ENCODE measurements around the gene TP53.

The TP53 gene

GRCh38 chr17:7706631-7707354 is 19.5 kb upstream of the TP53 start:
- DNase-seq = no peak

- no peak for DNase-seq
These were observed 18.3 kb upstream of the TP53 start for GRCh38 chr17:7705269-7706255.

GRCh38 chr17:7704601-7705268 is 17.4 kb upstream of the TP53 start, which contains the start of gene EFNB3:
EFNB3 (plus strand) TSS chr17:7705202; CDS start chr17:7705599, 397 bp downstream.
- no peak for DNase-seq

- no peak for DNase-seq
These were observed 16.5 kb upstream of the TP53 start for GRCh38 chr17:7703584-7704479.

GRCh38 chr17:7702776-7703175 is 15.5 kb upstream of the TP53 start:
- DNase-seq = no peak

- no peak for DNase-seq
These were observed 14.4 kb upstream of the TP53 start for GRCh38 chr17:7701681-7702080.

- no peak for DNase-seq
These were observed 13.2 kb upstream of the TP53 start for GRCh38 chr17:7700510-7700909.

GRCh38 chr17:7697828-7698588 is 10.7 kb upstream of the TP53 start:
- no peak for DNase-seq

- no peak for DNase-seq
These were observed 8.3 kb upstream of the TP53 start for GRCh38 chr17:7695586-7695985.

GRCh38 chr17:7688808-7689316 is 1.6 kb upstream of the TP53 start:
- DNase-seq = no peak

- DNase-seq = peak; percentile 85 to 95
These were observed 868 bp upstream of the TP53 start, which contains the start of gene WRAP53 for GRCh38 chr17:7687908-7688807. WRAP53 (plus strand) TSS chr17:7688477; CDS start chr17:7688649, 172 bp downstream.

GRCh38 chr17:7686222-7687071 is 843 bp downstream of the TP53 start:
- DNase-seq = peak in 1 of 2 experiments; percentile 86

GRCh38 chr17:7685533-7686221 is 1.6 kb downstream of the TP53 start:
- DNase-seq = peak; percentile 34 to 86

GRCh38 chr17:7684851-7685532 is 2.3 kb downstream of the TP53 start:
- no peak for DNase-seq

- no peak for DNase-seq
These were observed 9.8 kb downstream of the TP53 start for GRCh38 chr17:7677388-7678067.

- no peak for DNase-seq
These were observed 10.8 kb downstream of the TP53 start for GRCh38 chr17:7676533-7676932.

- DNase-seq = no peak
These were observed 12.4 kb downstream of the TP53 start for GRCh38 chr17:7674934-7675333.

All from cerebellar nuclear complex (tissue), 1 donor.